IMR-90 (cell line): Measurements from ENCODE around the gene HS3ST5.

Source experiments
- BHLHE40 ChIP-seq: fragments of 150-350 bp; IDR thresholded peaks from 2 replicates; pipeline ENCODE4 v1.6.1; 2016; ENCODE audit warnings: mild to moderate bottlenecking, low read depth, low read length
- CEBPB ChIP-seq: IDR thresholded peaks from 2 replicates; pipeline ENCODE4 v1.6.1; 2012; ENCODE audit warnings: low read depth, low read length, improper control_type of control experiment
- MAFK ChIP-seq: IDR thresholded peaks from 2 replicates; pipeline ENCODE4 v1.6.1; 2012; ENCODE audit warnings: low read depth, low read length, improper control_type of control experiment
- MAZ ChIP-seq: IDR thresholded peaks from 2 replicates; pipeline ENCODE4 v1.6.1; 2012; ENCODE audit warnings: low read depth, mild to moderate bottlenecking, low read length, improper control_type of control experiment, moderate library complexity, borderline replicate concordance
- MXI1 ChIP-seq: IDR thresholded peaks from 2 replicates; pipeline ENCODE4 v1.6.1; 2012; ENCODE audit warnings: low read depth, mild to moderate bottlenecking, low read length, moderate library complexity, borderline replicate concordance
- POLR2A ChIP-seq: IDR thresholded peaks from 2 replicates; pipeline ENCODE4 v1.6.1; 2012; ENCODE audit warnings: mild to moderate bottlenecking, low read depth, low read length
- RAD21 ChIP-seq: IDR thresholded peaks from 2 replicates; pipeline ENCODE4 v1.6.1; 2012; ENCODE audit warnings: low read length, improper control_type of control experiment
- TF ChIP-seq, protein P1 (sequence below): conservative IDR thresholded peaks from 2 replicates; pipeline ENCODE4 v1.5.1; 2012; ENCODE audit warnings: mild to moderate bottlenecking, low read depth, low read length, improper control_type of control experiment
- TF ChIP-seq, protein P2 (sequence below): fragments of 150-350 bp; IDR thresholded peaks from 2 replicates; pipeline ENCODE4 v1.6.1; 2016; ENCODE audit warnings: low read depth, mild to moderate bottlenecking, low read length, moderate library complexity, borderline replicate concordance

DNA sequence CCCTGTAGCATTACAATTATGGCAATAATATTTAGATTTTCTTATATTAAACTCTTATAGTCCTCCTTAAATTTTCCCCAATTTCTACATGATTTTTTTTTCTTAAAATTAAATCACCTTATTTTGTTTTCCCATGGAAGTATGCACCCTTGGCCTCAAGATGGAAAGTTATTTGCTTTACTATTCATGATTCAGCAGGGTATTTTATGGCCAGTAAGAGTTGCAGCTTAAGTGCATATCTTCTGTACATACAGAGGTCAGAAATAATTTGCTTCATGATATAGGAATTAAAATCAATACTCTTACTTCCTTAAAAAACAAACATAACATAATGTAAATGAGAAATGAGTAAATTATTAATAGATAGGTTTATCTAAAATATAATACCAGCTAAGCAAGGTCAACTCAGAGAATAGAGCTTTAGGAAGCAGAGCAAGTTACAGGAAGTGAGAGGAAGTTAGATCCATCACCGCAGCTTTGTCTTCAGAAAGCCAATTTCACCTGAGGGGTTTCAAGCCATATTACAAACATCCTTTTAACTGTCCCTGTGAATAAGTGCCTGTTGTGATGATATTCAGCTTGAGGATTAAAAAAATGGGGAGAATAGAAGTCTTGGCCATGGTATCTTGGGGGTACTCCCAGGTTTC, 24.6 kb upstream of the HS3ST5 start:
- TF ChIP-seq, protein P1, sequence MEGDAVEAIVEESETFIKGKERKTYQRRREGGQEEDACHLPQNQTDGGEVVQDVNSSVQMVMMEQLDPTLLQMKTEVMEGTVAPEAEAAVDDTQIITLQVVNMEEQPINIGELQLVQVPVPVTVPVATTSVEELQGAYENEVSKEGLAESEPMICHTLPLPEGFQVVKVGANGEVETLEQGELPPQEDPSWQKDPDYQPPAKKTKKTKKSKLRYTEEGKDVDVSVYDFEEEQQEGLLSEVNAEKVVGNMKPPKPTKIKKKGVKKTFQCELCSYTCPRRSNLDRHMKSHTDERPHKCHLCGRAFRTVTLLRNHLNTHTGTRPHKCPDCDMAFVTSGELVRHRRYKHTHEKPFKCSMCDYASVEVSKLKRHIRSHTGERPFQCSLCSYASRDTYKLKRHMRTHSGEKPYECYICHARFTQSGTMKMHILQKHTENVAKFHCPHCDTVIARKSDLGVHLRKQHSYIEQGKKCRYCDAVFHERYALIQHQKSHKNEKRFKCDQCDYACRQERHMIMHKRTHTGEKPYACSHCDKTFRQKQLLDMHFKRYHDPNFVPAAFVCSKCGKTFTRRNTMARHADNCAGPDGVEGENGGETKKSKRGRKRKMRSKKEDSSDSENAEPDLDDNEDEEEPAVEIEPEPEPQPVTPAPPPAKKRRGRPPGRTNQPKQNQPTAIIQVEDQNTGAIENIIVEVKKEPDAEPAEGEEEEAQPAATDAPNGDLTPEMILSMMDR: no peak
- TF ChIP-seq MAZ: no peak
- TF ChIP-seq POLR2A: no peak
- no peak for TF ChIP-seq CEBPB
- TF ChIP-seq BHLHE40: no peak
- TF ChIP-seq RAD21: no peak
- no peak for TF ChIP-seq MXI1
- no peak for TF ChIP-seq MAFK
- TF ChIP-seq, protein P2, sequence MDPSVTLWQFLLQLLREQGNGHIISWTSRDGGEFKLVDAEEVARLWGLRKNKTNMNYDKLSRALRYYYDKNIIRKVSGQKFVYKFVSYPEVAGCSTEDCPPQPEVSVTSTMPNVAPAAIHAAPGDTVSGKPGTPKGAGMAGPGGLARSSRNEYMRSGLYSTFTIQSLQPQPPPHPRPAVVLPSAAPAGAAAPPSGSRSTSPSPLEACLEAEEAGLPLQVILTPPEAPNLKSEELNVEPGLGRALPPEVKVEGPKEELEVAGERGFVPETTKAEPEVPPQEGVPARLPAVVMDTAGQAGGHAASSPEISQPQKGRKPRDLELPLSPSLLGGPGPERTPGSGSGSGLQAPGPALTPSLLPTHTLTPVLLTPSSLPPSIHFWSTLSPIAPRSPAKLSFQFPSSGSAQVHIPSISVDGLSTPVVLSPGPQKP: no peak
